22Rv1 (cell line): ENCODE measurements around the gene COL25A1.
"Not testable (repeated sequence)": the region's sequence is repeated elsewhere in the genome, so short reads cannot be mapped to it uniquely, and the experiment has no call there.

ENCODE experiments used
- CTCF ChIP-seq: fragments of 450-650 bp; IDR thresholded peaks from 2 replicates; pipeline ENCODE4 v1.5.1; 2017; ENCODE audit warnings: mild to moderate bottlenecking
- ZFX ChIP-seq: fragments of 450-650 bp; IDR thresholded peaks from 2 replicates; pipeline ENCODE4 v1.6.1; 2017; ENCODE audit warnings: antibody characterized with exemption, borderline replicate concordance

- not testable (repeated sequence) for TF ChIP-seq CTCF, ZFX
These were observed 368.5 kb downstream of the COL25A1 start for GRCh38 chr4:108933925-108934324.
